Stimulated activated CD8-positive, alpha-beta memory T cell treated with anti-CD3 and anti-CD28 coated beads, Interleukin-4, amount 100 ng/mL, for 1 hour (primary cell): ENCODE measurements around the gene GPN3.
A peak's percentile ranks its signal among the peaks of the same experiment; 100 is the strongest.
"Not testable (repeated sequence)": the region's sequence is repeated elsewhere in the genome, so short reads cannot be mapped to it uniquely, and the experiment has no call there.

Experiments
- DNase-seq, 2 donors: peaks; one replicate each; pipeline ENCODE4 v3.0.0-alpha.2; 2020; ENCODE audit warnings: low read depth in 2 of 2, low spot score in 1 of 2

GPN3 gene

DNA sequence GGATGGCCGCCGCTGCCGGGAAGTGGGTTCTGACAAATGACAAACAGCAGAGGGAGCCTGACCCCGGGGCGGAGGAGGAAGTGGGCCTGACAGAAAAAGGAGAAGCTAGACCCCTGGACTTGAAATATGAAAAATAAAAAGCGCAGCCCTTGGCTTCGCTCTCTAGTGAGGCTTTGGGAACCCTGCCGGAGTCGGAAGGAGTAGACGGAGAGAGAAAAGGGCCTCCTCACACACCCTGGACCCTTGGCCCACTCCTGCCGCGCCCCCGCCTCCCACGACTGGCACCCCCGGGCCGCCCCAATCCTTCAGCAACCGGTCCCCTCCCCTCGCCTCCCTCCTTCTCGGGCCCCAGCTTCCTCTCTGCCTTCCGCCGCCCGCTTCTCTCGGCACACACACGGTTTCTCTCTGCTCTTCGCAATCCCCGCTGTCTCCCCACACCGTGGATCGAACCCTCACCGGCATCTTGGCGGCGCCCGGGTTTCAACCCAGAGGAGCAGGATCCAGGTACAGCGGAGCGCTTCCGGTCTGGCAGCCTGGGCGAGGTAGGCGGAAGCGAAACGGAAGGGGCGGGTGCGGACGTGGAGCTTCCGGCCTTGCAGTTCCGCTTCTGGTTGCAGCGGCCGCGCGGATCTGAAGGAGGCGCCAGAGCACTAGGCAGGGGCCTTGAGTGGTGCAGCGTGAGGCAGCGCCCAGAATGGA is 18.1 kb downstream of the GPN3 start, which contains the start of gene ARPC3:
TSS of gene ARPC3 (minus strand) at position 539 of the 699 bp plus-strand sequence. CDS start at position 462, 77 bp downstream.
- peak; percentile 85 to 89 for DNase-seq

DNA sequence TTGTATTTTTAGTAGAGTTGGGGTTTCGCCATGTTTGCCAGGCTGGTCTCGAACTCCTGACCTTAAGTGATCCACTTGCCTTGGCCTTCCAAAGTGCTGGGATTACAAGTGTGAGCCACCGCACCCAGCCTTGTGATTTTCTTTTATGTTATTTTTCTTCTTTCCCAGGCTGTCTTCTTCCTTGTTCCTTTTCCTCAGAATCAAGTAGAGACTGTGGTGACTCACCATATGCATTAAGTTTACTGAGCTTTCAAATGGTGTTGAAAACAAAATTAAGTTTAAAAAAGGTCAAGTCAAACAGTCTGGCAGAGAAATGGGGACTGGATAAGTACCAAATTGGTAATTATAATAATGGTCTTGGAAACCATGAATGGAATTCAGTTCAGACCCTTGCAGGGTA is 23.6 kb downstream of the GPN3 start:
- DNase-seq: no peak

DNA sequence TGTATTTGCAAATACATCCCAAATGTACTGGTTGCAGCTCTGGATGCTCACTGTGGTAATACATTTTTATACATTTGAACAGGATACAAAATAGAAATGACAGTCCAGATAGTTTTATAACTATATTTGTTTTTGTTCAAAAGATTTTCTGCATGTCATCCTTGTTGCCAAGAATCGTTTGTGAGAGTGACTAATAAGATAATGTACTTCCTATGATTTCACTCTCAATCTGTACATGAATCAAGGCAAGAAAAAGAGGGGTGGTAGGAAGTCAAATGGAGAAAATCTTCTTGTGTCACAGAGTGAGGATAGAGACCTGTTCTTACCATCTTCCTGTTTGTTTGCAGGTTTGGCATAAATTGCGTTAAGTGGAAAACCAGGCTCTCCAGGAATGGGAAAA is 31.8 kb downstream of the GPN3 start:
- DNase-seq: no peak

DNA sequence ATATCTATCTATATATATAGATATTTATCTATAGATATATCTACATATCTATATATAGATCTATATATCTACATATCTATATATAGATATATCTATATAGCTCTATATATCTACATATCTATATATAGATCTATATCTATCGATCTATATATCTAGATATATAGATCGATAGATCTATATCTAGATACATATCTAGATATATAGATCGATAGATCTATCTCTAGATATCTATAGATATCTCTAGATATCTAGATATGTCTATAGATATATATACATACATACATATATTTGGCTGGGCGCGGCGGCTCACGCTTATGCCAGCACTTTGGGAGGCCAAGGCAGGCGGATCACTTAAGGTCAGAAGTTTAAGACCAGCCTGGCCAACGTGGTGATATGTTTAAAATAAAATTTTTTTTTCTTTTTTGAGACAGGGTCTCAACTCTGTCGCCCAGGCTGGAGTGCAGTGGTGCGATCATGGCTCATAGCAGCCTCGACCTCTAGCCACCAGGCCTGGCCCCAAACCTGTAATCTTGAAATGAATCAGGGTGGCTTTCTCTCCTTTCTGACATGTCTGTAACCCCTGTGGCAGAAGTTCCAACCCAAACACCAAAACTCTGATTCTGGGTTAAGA is 36.0 kb downstream of the GPN3 start:
- no peak for DNase-seq

DNA sequence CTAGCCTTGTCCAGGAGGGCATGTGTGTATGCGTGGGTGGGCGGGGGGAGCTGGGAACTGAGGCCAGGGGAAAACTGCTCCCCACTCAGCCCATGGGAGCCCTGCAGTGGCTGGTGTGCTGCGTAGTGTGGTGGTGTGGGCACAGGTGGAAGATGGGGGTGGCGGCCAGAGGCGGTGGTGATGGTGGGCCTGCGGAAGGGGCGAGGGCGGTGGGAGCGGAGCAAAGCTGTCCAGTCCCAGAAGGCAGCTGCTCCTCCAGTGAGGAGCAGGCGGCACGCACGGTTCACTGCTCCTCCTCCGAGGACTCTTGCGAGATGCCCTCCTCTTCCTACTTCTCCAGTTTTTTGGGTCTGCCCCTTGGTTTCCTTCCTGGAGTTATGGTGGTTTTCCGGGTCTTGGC is 38.4 kb downstream of the GPN3 start:
- DNase-seq: not testable (repeated sequence)

DNA sequence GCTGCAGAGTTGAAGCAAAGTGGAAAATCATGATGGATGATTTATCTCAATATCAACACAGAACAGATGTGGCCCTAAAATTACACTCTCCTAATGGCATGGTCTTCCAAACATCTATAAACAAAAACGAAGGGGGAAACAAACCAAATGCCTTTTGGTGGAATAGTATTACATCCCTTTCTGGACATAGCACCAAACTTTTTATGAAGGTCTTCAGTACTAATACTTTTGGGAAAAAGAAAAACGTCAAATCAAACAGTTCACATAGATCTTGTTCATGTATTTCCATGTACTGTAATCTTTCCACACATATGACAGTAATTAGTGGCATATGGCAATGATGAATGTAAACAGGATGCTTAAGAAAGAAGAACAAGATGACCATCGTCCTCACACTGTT is 41.7 kb downstream of the GPN3 start:
- no peak for DNase-seq

DNA sequence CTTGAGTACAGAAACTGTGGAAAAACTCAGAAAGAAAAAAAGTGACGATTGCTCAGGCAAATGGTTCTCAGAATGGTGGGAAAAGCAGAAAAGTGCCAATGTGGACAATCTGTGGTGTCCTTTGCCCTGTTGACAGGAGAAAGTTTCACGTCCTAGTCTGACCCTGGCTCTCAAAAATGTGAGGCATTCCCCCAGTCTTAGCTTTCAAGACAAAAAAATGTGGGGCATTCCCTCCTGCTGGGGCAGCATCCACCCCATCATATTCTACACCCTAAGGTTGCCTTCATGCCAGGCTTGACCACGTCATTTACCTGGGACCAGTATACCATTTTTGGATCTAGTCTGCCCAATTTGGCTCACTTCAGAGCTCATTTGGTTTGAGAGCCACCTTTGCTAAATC is 43.8 kb downstream of the GPN3 start:
- no peak for DNase-seq

DNA sequence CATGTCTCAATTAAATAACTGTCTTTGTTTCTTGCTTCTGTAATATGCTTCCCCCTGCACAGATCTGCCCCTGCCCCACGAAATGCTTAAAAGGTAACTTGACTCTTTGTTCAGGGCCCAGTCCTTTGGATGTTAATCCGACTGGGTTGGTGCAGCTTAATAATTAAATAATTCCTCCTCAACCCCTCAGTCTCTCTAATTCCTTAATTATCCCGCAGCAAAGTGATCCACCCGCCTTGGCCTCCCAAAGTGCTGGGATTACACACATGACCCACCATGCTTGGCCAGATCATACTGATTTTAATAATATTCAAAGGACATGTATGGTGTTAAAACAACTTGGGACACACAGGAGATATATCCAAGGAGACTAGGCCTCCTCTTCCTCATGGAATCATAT is 46.4 kb downstream of the GPN3 start:
- DNase-seq: no peak

DNA sequence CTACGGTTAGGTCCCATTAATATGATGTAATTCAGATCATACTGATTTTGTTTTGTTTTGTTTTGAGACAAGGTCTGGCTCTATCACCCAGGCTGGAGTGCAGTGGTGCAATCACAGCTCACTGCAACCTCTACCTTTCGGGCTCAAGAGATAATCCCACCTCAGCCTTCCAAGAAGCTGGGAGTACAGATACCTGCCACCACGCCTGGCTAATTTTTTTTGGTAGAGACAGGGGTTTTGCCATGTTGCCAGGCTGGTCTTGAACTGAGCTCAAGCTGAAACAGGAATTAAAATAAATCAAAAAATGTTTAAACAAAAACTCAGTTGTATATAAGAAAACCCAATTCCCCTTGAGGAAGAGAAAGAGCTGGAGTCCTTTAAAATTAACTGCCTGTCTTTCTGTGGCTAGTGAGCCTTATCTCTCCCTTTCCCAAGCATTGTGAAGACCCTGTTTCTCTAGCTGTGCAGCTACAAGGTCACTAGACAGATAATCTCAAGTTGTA is 46.8 kb downstream of the GPN3 start:
- DNase-seq: no peak

DNA sequence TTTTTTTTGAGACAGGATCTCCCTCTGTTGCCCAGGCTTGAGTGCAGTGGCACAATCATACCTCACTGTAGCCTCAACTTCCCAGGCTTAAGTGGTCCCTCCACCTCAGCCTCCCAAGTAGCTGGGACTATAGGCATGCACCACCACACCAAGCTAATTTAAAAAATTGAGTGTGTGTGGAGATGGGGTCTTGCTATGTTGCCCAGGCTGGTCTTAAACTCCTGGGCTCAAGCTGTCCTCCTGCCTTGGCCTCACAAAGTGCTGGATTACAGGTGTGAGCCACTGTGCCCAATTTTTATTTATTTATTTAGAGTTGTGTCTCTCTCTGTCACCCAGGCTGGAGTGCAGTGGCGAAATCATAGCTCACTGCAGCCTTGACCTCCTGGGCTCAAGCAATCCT is 47.4 kb downstream of the GPN3 start:
- not testable (repeated sequence) for DNase-seq

DNA sequence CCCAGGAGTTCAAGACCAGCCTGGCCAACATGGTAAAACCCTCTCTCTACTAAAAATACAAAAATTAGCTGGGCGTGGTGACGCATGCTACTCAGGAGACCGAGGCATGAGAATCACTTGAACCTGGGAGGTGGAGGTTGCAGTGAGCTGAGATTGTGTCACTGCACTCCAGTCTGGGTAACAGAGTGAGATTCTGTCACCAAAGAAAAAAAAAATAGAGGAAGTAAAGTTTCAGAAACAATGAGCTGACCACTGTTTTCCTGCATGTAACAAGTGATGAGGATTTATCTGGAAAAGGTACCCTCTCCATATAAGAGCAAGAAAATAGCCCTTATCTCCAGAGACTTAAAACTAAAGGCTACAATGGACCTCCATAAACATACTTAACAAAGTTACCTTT is 50.9 kb downstream of the GPN3 start:
- not testable (repeated sequence) for DNase-seq

DNA sequence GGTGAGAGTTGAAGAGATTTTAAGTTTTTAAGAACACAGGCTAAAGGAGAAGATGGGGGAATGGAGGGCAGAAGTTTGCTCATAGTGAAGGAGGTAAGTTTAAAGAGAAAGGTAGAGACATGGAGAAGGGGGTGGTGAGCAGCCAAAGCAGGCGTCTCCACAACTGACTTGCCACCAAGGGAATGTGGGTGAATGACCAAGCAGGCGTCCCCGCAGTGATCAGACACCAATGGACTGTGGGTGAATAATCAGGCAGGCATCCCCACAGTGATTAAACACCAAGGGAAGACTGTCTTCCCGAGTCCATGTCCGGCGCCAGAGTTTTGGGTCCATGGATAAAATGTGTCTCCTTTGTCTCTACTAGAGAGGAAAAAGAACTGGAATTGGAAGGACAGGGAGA is 58.0 kb downstream of the GPN3 start:
- not testable (repeated sequence) for DNase-seq

DNA sequence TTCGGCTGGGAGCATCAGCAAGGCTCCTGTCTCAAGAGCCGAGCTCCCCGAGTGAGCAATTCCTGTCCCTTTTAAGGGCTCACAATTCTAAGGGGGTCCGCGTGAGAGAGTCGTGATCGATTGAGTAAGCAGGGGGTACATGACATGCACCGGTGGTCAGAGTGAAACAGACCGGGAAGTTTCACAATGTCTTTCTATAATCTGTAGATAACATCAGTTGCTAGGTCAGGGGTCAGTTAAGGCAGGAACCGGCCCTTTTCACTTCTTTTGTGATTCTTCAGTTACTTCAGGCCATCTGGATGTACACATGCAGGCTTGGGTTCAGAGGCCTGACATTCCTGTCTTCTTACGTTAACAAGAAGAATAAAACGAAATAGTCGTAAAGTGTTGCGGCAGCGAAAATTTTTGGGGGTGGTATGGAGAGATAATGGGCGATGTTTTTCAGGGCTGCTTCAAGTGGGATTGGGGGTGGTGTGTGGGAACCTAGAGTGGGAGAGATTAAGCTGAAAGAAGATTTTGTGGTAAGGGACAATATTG is 62.9 kb downstream of the GPN3 start:
- not testable (repeated sequence) for DNase-seq

DNA sequence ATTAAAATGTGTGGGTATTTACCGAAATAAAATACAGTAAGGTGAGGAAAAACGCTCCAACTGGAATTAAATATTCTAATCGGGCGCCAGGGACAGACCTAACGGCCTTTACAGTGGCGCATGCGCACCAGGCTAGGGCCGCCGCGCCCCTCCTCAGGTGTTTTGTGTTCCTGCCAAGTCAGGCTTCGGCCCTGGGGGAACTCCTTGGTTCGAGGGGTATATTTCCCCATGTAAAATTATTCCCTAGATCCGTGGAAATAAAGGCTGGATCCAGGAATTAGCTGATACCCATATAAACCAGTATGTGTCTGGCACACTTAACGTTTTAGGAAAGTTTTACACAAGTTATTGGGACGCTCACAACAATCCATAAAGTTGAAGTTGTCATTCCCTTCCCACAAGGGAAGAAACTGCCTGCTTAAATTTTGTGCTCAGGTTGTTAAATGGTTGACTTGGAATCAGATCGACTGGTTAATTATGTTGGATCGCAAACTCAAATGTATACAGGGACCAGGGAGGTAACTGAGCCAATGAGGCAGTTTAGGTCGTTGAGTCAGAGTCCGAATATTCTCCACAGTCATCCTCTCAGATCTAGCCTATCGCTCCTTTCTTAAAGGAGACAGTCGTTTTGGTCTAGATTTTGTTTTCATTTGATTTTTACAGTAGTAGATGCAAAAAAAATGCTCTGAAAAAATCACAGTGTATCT is 63.9 kb downstream of the GPN3 start:
- DNase-seq: peak; percentile 54 to 63

DNA sequence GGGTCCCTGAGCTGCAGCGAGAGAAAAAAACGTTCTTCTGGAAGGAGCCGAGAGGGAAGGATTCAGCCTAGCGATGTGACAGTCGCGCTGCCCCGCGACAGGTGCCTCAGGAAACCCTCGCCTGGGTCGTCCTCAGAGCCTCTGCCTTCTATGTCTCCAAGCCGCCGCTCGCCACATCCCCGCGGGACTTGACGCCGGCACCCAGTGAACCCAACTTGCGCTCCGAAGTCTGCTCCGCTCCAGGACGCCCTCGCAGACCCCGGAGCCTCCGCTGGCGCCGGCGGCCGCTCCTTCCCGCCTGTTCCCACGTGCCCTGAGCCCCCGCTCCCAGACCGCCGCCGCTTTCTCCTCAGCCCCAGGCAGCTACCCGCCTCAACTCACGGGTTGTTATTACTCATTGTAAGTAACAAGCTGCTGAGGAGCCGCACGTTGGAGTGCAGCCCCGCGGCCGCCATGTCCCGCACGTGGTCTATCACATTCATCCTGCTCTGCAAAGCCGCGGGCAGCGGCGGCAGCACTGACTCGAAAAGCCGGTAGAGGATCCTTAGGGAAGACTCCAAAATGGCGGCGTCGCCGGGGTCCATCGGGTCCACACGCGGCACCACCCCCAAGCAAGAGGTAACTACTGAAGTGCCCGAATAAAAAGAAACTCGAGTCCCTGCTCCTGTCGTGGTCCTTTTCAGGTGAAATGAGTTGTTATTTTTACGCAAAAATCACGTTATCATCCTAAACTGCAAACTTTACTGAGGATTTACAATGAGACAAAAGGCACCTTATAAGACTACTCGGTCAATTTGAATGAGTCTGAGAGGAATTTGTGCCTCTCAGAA is 64.7 kb downstream of the GPN3 start, which contains the start of gene ANAPC7:
TSS of gene ANAPC7 (minus strand) at position 563 of the 830 bp plus-strand sequence. CDS start at position 482, 81 bp downstream.
- peak; percentile 68 to 69 for DNase-seq
